ENCODE measurements around the gene STC2. TPM values are rescaled to one million over a fixed set of nuclear protein-coding genes. Genes with fewer than 3 reads are reported as not detected.

STC2 gene
- total and polyA plus RNA-seq, 2 of the 8 experiments (the other 6 are each of a cell fraction or from before 2014, with no cell fraction given) = 26.4 to 53.1 TPM

GRCh38 chr5:173296737-173297676 lies 31.2 kb downstream of the STC2 start:
- peak overlapping the region; percentile 86; the same call in 1 of the 2 replicates for H2BK20ac ChIP-seq (ENCODE audit: low read length)
- no peak overlapping the region for H3K14ac ChIP-seq (ENCODE audit: insufficient read length)
- H4K91ac ChIP-seq (replicated peaks; ENCODE audit: insufficient read length, low read length) = no peak overlapping the region
- H2BK12ac ChIP-seq (ENCODE audit: low read depth, low read length) = 0 out of 2 replicates have a peak overlapping the region, but pooled peaks have one; percentile 64
- H2BK5ac ChIP-seq (ENCODE audit: low read depth, low read length) = 0 out of 2 replicates have a peak overlapping the region, but pooled peaks have one; percentile 19
- H3K23ac ChIP-seq (ENCODE audit: insufficient read length) = no peak overlapping the region
- H2BK120ac ChIP-seq (replicated peaks; ENCODE audit: low read depth, low read length) = no peak overlapping the region
- no peak overlapping the region for H3K9ac ChIP-seq (replicated peaks in 1 of 4; ENCODE audit: extremely low read depth in 1 of 4, low read depth in 3 of 4, low read length in 3 of 4)
- no peak overlapping the region for H2BK15ac ChIP-seq (ENCODE audit: low read length)
- no peak for FAIRE-seq
- H3K9me3 ChIP-seq (ENCODE audit: insufficient read depth in 2 of 2, low read depth in 1 of 2, low read length in 1 of 2) = no peaks in the 10 kb centered on the region
- CTCF ChIA-PET (ENCODE audit: partially characterized antibody) = interaction anchor here (1.0 to 11.1 kb wide), 7 partner anchors 19 to 313 kb away, joined by 3 to 184 read pairs (median 6); partner anchors contain the start of genes ATP6V0E1 and STC2
- H3K18ac ChIP-seq (ENCODE audit: extremely low read depth, low read length) = no peak overlapping the region; the same call in 1 of the 2 replicates
- no peaks in the 10 kb centered on the region for H3K79me2 ChIP-seq (ENCODE audit: control insufficient read depth in 1 of 2, insufficient read depth in 2 of 2, low read length in 2 of 2)
- no peak for TF ChIP-seq SIX5 (IDR thresholded peaks at IDR 0.05; ENCODE audit: low read depth, low read length)
- no peak for TF ChIP-seq YY1 (IDR thresholded peaks at IDR 0.05; ENCODE audit: low read depth, low read length)
- no peak for TF ChIP-seq E2F6 (IDR thresholded peaks at IDR 0.05)
- TF ChIP-seq EZH2 (IDR thresholded peaks at IDR 0.05; ENCODE audit: low read depth, low read length, severe bottlenecking) = no peak
- H4K5ac ChIP-seq (ENCODE audit: insufficient read length, low read depth, low read length) = no peak overlapping the region
- H3K27me3 ChIP-seq (replicated peaks in 1 of 4; ENCODE audit: control insufficient read depth in 3 of 4, extremely low read depth in 1 of 4, insufficient read depth in 3 of 4, low read length in 3 of 4) = peaks cover 0 to 4% (median 2%) of the 10 kb centered on the region in 4 experiments; a peak in 6 of 7 replicates
- H3K4me2 ChIP-seq (ENCODE audit: insufficient read depth in 1 of 2, low read depth in 2 of 2, low read length in 2 of 2) = no peak overlapping the region
- H2AFZ ChIP-seq (ENCODE audit: low read length) = no peak overlapping the region
- H3K27ac ChIP-seq (ENCODE audit: low read depth, low read length) = no peak overlapping the region
- no peak overlapping the region for H3K4ac ChIP-seq (replicated peaks; ENCODE audit: insufficient read length, low read depth, low read length)
- 86% methylated on average over 21 of the region's 25 CpGs; no CpG with 5 or more reads in 1 of the 2 experiments for WGBS, 2 experiments (ENCODE audit: extremely low coverage in 1 of 2, insufficient coverage in 1 of 2, insufficient read length in 1 of 2, insufficient replicate concordance in 2 of 2, low coverage in 1 of 2, low lambda C conversion rate in 2 of 2, missing lambda C conversion rate in 1 of 2)
- DNase-seq (ENCODE audit: low read depth in 1 of 2, low spot score in 2 of 2) = no peak
- no peak overlapping the region for H4K8ac ChIP-seq (ENCODE audit: extremely low read depth, insufficient read depth, low read length)
- H2AK5ac ChIP-seq (ENCODE audit: low read depth, low read length) = no peak overlapping the region
- no peaks in the 10 kb centered on the region for H4K20me1 ChIP-seq (replicated peaks in 1 of 2; ENCODE audit: control insufficient read depth in 1 of 2, insufficient read depth in 2 of 2, low read length in 2 of 2)
- no peaks in the 10 kb centered on the region for H3K36me3 ChIP-seq (ENCODE audit: control insufficient read depth in 2 of 4, insufficient read depth in 4 of 4, low read length in 3 of 4)
- H3K79me1 ChIP-seq (ENCODE audit: low read depth, low read length) = no peaks in the 10 kb centered on the region
- no peaks in the 10 kb centered on the region for H3K23me2 ChIP-seq (ENCODE audit: low read depth, low read length)
- peaks cover 14 to 28% (median 16%) of the 10 kb centered on the region in 4 experiments for H3K4me1 ChIP-seq (replicated peaks in 1 of 4; ENCODE audit: control insufficient read depth in 3 of 4, insufficient read depth in 4 of 4, low read length in 3 of 4)
- H3K56ac ChIP-seq (replicated peaks; ENCODE audit: insufficient read length, low read depth, low read length) = no peak overlapping the region
- POLR2A ChIA-PET (ENCODE audit: partially characterized antibody) = interaction anchor here (0.6 to 25.8 kb wide), 3 partner anchors 19 to 63 kb away, joined by 3 to 536 read pairs (median 300); partner anchors contain the start of gene STC2
- H3K4me3 ChIP-seq (ENCODE audit: extremely low read depth in 1 of 4, insufficient read depth in 2 of 4, low read depth in 3 of 4, low read length in 4 of 4) = no peak overlapping the region
